Sigmoid colon (tissue), 7 donors: ENCODE results near the gene PLAAT4. TPM values are rescaled to one million over a fixed set of nuclear protein-coding genes. Genes with fewer than 3 reads are reported as not detected.
"Not testable (repeated sequence)": the region's sequence is repeated elsewhere in the genome, so short reads cannot be mapped to it uniquely, and the experiment has no call there.

Experiments used
- DNase-seq: peaks from one replicate; pipeline ENCODE4 v3.0.0-alpha.2; 2019
- H3K27ac ChIP-seq, 4 donors: fragments of 200-600 bp; sonication (generic); one replicate each; pipeline ENCODE4 v1.5.1; 2016 to 2019; ENCODE audit warnings: mild to moderate bottlenecking in 1 of 4
- H3K27me3 ChIP-seq, 3 donors: fragments of 200-600 bp; sonication (generic); one replicate each; pipeline ENCODE4 v1.5.1; 2019; ENCODE audit warnings: mild to moderate bottlenecking in 1 of 3
- H3K36me3 ChIP-seq, 4 donors: fragments of 200-600 bp; sonication (generic); one replicate each; pipeline ENCODE4 v1.5.1; 2016 to 2019
- H3K4me1 ChIP-seq, 4 donors: fragments of 200-600 bp; sonication (generic); one replicate each; pipeline ENCODE4 v1.5.1; 2017 to 2019
- H3K4me3 ChIP-seq, 4 donors: fragments of 200-600 bp; sonication (generic); one replicate each; pipeline ENCODE4 v1.5.1; 2017 to 2019; ENCODE audit warnings: mild to moderate bottlenecking in 2 of 4, moderate library complexity in 1 of 4
- H3K9me3 ChIP-seq, 4 donors: fragments of 200-600 bp in 3 of 4; sonication (generic) in 3 of 4; one replicate each; pipeline versions ENCODE4 v1.5.1 to v1.6.1; 2013 to 2019
- EP300 ChIP-seq, 4 donors: sonication (generic); formaldehyde crosslinking; IDR thresholded peaks; one replicate each; pipeline ENCODE4 v1.6.1; 2017; ENCODE audit warnings: antibody characterized with exemption in 4 of 4
- POLR2A ChIP-seq, 2 donors: fragments of 450-650 bp; IDR thresholded peaks; one replicate each; pipeline ENCODE4 v1.6.1; 2016; ENCODE audit warnings: antibody characterized with exemption in 2 of 2, mild to moderate bottlenecking in 2 of 2, moderate library complexity in 2 of 2
- POLR2AphosphoS5 ChIP-seq, 4 donors: sonication (generic); formaldehyde crosslinking; IDR thresholded peaks; one replicate each; pipeline ENCODE4 v1.6.1; 2017; ENCODE audit warnings: antibody characterized with exemption in 4 of 4
- WGBS, 2 donors: extraction: QIAGEN DNeasy Blood & Tissue Kit; methylation state at CpG; one replicate each; pipeline ENCODE4 v1.1.7; 2013; 5-methylcytosine and 5-hydroxymethylcytosine counted together
- intact Hi-C: fragments of 100-400 bp; cut with DNase I; formaldehyde crosslinking; loops from one replicate; pipeline ENCODE4 v1.15.1; 2023
- polyA plus RNA-seq, 3 donors: library from polyadenylated mRNA; stranded (reverse); fragments of 200-250 nt; gene quantifications; one replicate each; pipeline ENCODE4 v1.2.3, GENCODE V29; 2013
- total RNA-seq, 4 donors: library from RNA; depleted of rRNA; stranded (reverse); fragments of >200 nt; gene quantifications; one replicate each; pipeline ENCODE4 v1.1.0, GENCODE V29; 2016
- TF ChIP-seq, protein P1 (sequence below), 4 experiments: fragments of 450-650 bp in 3 of 4; fragments of 200-600 bp in 1 of 4; IDR thresholded peaks; one replicate each; pipeline ENCODE4 v1.5.1; 2016 to 2019; ENCODE audit warnings: antibody characterized with exemption in 4 of 4, mild to moderate bottlenecking in 3 of 4, moderate library complexity in 2 of 4
- donor health status: healthy with polysubstance abuse.
- donor health status: Bipolar disorder and iron deficiency.
- donor health status: healthy.

PLAAT4 gene
- total and polyA plus RNA-seq, 7 donors: 36.7 to 262 (median 49.9) TPM

- H3K36me3 ChIP-seq: no peaks in the 10 kb centered on the region
- H3K4me3 ChIP-seq: no peak overlapping the region
- WGBS, 2 donors: 53 to 71% methylated on average over 3 of the region's 3 CpGs
- intact Hi-C loops: no loop called here
- no peak overlapping the region for H3K27ac ChIP-seq
- DNase-seq: no peak
- TF ChIP-seq POLR2AphosphoS5 (IDR thresholded peaks at IDR 0.05) (no peak), EP300 (IDR thresholded peaks at IDR 0.05) (no peak), POLR2A (IDR thresholded peaks at IDR 0.05) (no peak)
- TF ChIP-seq, protein P1, sequence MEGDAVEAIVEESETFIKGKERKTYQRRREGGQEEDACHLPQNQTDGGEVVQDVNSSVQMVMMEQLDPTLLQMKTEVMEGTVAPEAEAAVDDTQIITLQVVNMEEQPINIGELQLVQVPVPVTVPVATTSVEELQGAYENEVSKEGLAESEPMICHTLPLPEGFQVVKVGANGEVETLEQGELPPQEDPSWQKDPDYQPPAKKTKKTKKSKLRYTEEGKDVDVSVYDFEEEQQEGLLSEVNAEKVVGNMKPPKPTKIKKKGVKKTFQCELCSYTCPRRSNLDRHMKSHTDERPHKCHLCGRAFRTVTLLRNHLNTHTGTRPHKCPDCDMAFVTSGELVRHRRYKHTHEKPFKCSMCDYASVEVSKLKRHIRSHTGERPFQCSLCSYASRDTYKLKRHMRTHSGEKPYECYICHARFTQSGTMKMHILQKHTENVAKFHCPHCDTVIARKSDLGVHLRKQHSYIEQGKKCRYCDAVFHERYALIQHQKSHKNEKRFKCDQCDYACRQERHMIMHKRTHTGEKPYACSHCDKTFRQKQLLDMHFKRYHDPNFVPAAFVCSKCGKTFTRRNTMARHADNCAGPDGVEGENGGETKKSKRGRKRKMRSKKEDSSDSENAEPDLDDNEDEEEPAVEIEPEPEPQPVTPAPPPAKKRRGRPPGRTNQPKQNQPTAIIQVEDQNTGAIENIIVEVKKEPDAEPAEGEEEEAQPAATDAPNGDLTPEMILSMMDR (IDR thresholded peaks at IDR 0.05): no peak
- no peaks in the 10 kb centered on the region for H3K9me3 ChIP-seq
- no peaks in the 10 kb centered on the region for H3K27me3 ChIP-seq
- H3K4me1 ChIP-seq: peaks cover 0 to 31% (median 22%) of the 10 kb centered on the region in 4 donors
Measured at GRCh38 chr11:63572026-63572688, 35.5 kb downstream of the PLAAT4 start.

- Histone ChIP-seq H3K4me1 (peaks cover 0 to 23% (median 15%) of the 10 kb centered on the region in 4 donors), H3K36me3 (no peaks in the 10 kb centered on the region), H3K27ac (peak overlapping the region; percentile 77 to 85 (median 80)), H3K9me3 (no peaks in the 10 kb centered on the region), H3K27me3 (no peaks in the 10 kb centered on the region), H3K4me3 (peak overlapping the region; percentile 16 to 41 (median 35))
- intact Hi-C loops: loop anchor here (2.0 kb wide), 1 partner anchor 37 kb away; the partner anchor contains the start of gene PLAAT4
- TF ChIP-seq POLR2AphosphoS5 (IDR thresholded peaks at IDR 0.05) (no peak), POLR2A (IDR thresholded peaks at IDR 0.05) (no peak), EP300 (IDR thresholded peaks at IDR 0.05) (no peak)
- TF ChIP-seq, protein P1 (IDR thresholded peaks at IDR 0.05): no peak
- DNase-seq: peak; percentile 80
- WGBS, 2 donors: 32 to 40% methylated on average over 15 of the region's 15 CpGs
Measured at GRCh38 chr11:63573881-63574855, 37.6 kb downstream of the PLAAT4 start.

DNA sequence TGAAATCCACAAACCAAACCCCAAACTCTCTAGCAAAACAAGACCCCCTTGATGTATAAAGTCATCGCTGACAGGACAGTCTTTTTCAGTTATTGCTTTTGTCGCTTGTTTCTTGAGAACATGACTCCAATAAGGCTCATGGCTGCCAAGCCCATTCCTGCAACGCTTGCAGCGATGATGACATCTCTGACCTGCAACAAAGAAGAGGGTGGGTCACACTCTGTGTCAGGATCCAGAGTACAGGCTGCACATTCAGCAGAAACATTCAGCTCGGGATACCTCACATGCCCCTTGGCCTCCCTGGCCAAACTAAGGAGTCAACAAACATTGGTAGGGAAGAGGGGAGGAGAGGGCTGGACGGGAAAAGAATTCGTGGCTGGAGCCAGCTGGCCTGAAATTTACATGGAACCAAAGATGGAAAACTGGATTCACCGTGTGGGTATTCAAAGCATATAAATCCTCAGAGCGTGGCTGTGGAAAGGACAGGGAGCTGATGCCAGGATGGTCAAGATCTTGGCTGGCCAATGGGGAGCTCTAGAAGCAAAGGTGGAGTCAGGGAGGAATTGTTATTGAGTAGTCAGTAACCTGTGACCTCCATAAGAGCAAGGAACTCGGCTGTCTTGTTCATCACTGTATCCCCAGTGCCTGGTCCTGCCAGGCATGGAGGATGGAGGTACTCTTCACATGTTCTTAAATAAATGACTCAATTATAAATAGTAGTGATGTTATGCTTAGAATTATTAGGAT lies 38.4 kb downstream of the PLAAT4 start:
- intact Hi-C loops: loop anchor here (2.0 to 5.0 kb wide), 2 partner anchors 37 to 38 kb away; partner anchors contain the start of genes PLAAT3 and PLAAT4
- Histone ChIP-seq H3K9me3 (peaks cover 0 to 2% (median under 1%) of the 10 kb centered on the region in 4 donors), H3K36me3 (peaks cover 0 to 3% (median 1%) of the 10 kb centered on the region in 4 donors), H3K27ac (peak overlapping the region; percentile 77 to 85 (median 80)), H3K4me3 (peak overlapping the region; percentile 16 to 41 (median 35)), H3K4me1 (peaks cover 0 to 23% (median 15%) of the 10 kb centered on the region in 4 donors), H3K27me3 (no peaks in the 10 kb centered on the region)
- DNase-seq: peak; percentile 83
- 46 to 65% methylated on average over 10 of the region's 10 CpGs for WGBS, 2 donors
- TF ChIP-seq, protein P1 (IDR thresholded peaks at IDR 0.05): no peak
- TF ChIP-seq POLR2A (IDR thresholded peaks at IDR 0.05) (no peak), POLR2AphosphoS5 (IDR thresholded peaks at IDR 0.05) (peak in 3 of 4 donors; percentile 23 to 62 (median 37)), EP300 (IDR thresholded peaks at IDR 0.05) (no peak)

- peaks cover 0 to 19% (median 14%) of the 10 kb centered on the region in 4 donors for H3K4me1 ChIP-seq
- H3K4me3 ChIP-seq, DNase-seq, H3K27ac ChIP-seq, H3K27me3 ChIP-seq: not testable (repeated sequence)
- peaks cover 0 to 12% (median 2%) of the 10 kb centered on the region in 4 donors for H3K9me3 ChIP-seq
- intact Hi-C loops: loop anchor here (5.0 kb wide), 1 partner anchor 33 kb away; the partner anchor contains the start of gene PLAAT3
- 90 to 99% methylated on average over 2 of the region's 3 CpGs for WGBS, 2 donors
- H3K36me3 ChIP-seq: peaks cover 0 to 41% (median 9%) of the 10 kb centered on the region in 4 donors
Measured at GRCh38 chr11:63578882-63579281, 42.3 kb downstream of the PLAAT4 start.

DNA sequence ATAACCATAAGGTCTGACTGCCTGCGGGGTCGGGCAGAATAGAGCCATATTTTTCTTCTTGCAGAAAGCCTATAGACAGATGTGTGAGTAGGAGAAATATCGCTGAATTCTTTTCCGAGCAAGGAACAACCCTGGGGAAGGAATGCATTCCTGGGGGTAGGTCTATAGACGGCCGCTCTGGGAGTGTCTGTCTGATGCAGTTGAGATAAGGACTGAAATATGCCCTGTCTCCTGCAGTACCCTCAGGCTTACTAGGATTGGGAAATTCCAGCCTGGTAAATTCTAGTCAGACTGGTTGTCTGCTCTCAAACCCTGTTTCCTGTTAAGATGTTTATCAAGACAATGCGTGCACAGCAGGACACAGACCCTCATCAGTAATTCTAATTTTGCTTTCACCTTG lies 44.6 kb downstream of the PLAAT4 start:
- H3K4me1 ChIP-seq, H3K27me3 ChIP-seq, intact Hi-C loops, H3K4me3 ChIP-seq, DNase-seq, H3K27ac ChIP-seq: not testable (repeated sequence)
- WGBS, 2 donors: 86 to 91% methylated on average over 7 of the region's 7 CpGs
- Histone ChIP-seq H3K9me3 (peaks cover 0 to 12% (median 2%) of the 10 kb centered on the region in 4 donors), H3K36me3 (peaks cover 0 to 60% (median 11%) of the 10 kb centered on the region in 4 donors)
